Measurements from ENCODE around the gene ZNF30. TPM values are rescaled to one million over a fixed set of nuclear protein-coding genes. Genes with fewer than 3 reads are reported as not detected.
"Not testable (repeated sequence)": the region's sequence is repeated elsewhere in the genome, so short reads cannot be mapped to it uniquely, and the experiment has no call there.

ZNF30 gene
- 4.2 and 5.2 TPM in 2 replicates for total RNA-seq (2014; rRNA removed; shearing (Covaris generic))
- 2.3 and 5.1 TPM in 2 replicates for polyA plus RNA-seq (2014; cell fraction: nucleus; rRNA removed)

DNA sequence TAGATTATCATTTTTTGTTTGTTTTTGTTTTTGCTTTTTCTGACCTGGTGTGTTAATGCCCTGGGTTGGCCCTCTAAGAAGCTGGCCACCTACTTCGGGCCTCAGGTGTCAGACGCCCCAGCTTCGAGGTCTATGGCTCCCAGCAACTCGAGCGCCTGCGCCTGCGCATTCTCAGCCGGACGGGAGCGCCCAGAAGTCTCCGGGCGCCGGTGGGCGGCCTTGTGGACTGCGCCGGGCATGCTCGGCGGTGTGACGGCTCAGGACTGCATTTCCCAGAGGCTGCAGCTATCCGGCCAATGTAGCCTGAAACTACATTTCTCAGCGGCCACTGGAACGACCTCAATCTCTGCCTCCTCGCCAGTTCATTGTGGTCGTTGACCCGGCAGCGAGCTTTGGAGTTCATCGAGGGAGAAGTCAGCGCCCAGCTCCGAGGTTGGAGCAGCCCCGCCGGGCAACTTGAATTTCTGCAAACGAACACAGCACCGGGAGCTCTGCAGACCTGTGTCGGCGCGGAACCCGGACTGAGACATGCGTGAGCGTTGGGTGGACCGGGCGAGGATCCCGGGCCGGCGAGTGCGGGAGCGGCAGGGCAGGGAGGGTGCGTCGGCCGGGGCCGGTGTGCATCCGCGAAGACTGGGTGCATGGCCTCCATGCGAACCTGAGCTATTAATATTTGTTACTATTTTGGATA lies at the start of gene ZNF30:
Gene ZNF30, plus strand, starts transcription at position 219 of the 691 bp plus-strand sequence. CDS start 3,045 bp downstream, outside the sequence.
- DNase-seq (ENCODE audit: extremely low read depth, low read depth): peak; percentile 77

DNA sequence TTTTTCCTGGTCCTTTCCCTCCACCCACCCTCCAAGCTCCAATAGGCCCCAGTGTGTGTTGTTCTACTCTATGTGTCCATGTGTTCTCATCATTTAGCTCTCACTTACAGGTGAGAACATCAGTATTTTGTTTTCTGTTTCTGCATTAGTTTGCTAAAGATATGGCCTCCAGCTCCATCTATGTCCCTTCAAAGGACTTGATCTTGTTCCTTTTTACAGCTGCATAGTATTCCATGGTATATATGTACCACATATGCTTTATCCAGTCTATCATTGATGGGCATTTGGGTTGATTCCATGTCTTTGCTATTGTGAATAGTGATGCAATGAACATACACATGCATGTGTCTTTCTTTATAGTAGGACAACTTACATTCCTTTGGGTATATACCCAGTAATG lies 47.1 kb upstream of the ZNF30 start:
- no peak for DNase-seq (ENCODE audit: extremely low read depth, low read depth)

DNA sequence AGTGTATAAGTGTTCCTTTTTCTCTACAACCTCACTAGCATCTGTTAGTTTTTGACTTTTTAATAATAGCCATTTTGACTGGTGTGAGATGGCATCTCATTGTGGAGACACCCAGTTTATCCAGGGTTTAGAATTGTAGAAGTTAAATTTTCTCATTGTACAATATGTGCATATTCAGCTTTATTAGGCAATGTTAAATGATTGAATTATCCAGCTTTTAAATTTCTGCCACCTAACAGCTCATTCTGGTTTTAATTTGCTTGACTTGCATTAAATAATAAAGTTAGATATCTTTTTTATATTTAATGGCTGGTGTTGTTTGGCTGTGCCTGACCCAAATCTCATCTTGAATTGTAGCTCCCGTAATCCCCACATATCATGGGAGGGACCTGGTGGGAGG lies 46.7 kb upstream of the ZNF30 start:
- DNase-seq (ENCODE audit: extremely low read depth, low read depth): no peak

DNA sequence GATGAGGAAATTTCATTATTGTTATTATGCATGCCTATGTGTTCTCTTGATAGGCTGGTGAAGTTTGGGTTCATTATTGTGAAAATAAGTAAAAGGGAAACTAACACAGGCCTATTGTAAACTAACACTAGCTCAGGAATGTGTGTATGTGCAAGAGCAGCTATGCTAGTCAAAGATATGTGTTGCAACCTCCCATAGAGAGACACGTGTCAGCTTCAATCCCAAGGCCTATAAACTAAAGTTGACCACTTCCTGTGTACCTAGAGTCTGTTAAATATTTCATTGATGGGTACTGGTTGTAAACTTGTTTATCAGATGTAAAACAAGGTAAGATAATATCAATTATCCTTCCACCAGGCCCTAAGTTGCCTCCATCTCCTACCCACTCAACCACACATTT lies 44.7 kb upstream of the ZNF30 start:
- DNase-seq (ENCODE audit: extremely low read depth, low read depth): no peak

DNA sequence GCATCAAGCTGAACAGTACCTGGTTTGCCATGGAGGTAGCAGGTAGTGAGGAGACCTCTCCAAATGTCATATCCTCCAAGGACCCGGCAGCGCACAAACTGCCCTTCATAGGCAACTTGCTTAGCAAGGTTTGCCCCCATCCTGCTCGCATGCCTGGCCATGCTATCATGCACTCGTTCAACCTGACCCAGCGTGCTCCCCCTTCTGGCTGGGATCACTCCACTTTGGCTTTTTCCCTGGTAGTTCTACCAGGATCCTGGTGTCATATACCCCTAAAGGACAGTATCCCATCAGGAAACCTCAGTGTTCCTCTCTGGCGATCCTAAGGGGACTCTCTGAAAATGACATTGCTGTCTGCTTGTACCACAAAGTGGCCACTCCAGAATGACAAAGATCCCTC lies 38.6 kb upstream of the ZNF30 start:
- DNase-seq (ENCODE audit: extremely low read depth, low read depth): no peak

DNA sequence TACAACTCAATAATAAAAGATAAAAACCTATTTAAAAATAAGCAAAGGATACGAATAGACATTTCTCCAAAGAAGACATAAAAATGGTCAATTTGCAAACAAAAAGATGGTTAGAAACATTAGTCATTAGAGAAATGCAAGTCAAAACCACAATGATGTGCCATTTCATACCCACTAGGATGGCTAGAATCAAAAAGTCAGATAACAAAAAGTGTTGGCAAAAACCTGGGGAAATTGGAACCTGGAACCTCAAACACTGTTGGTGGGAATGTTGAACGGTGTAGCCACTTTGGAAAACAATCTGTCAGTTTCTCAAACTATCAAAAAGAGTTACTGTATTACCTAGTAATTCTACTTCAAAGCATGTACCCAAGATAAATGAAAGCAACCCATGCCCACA lies 26.5 kb upstream of the ZNF30 start:
- no peak for DNase-seq (ENCODE audit: extremely low read depth, low read depth)

DNA sequence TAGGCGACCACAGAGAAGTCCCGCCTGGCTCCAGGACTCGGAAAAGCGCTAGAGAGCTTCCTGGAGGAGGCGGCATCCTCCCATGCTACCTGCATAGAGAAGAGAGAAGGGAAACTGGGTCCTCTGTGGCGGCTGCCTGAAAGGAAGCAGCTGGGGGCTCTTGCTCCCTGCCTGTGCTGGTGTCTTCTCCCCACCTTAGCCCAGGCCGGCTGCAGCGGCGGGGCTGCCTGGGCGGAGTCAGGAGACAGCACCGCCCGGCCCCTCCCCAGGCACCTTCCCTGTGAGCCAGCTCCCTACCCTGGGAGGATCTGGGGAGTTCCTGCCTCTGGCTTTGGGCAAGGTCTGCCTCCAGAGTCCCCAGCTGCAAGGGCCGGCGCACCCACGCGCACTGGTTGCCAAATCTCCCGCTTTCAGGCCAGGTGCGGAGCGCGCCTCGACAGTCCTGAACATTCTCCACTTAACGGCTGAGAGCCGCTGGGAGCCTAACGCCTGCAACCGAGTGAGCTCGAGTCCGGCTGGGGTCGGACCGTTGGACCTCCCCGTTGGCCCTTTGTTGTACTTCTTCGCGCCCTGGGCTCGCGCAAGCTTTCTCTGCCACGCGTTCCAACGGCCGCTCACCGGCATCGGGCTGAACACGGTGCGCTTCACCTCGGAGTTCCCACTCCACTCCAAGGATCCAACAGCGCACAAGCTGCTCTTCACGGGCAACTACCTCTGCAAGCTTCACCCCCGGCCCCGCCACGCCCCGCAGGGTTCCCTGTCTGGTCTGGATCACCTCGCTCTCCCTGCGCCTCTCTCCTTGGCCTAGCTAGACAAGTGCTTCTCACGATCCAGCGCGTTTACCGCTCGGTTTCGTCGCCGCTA lies 21.8 kb upstream of the ZNF30 start:
- DNase-seq (ENCODE audit: extremely low read depth, low read depth): no peak

DNA sequence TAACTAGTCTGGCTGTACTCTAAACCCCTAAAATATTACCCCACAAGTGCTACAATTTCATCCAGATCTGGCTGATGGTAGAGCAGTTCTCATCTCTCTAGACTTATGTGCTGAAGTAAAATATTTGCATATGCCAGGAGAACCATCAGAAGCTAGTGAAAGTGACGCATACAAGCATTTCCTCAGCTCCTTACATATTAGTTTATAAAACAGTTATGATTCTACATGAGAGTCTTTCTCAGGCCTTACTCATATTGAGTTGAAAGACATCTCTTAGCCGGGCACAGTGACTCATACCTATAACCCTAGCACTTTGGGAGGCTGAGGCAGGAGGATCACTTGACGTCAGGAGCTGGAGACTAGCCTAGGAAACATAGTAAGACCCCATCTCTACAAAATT lies 15.9 kb upstream of the ZNF30 start:
- DNase-seq (ENCODE audit: extremely low read depth, low read depth): no peak

DNA sequence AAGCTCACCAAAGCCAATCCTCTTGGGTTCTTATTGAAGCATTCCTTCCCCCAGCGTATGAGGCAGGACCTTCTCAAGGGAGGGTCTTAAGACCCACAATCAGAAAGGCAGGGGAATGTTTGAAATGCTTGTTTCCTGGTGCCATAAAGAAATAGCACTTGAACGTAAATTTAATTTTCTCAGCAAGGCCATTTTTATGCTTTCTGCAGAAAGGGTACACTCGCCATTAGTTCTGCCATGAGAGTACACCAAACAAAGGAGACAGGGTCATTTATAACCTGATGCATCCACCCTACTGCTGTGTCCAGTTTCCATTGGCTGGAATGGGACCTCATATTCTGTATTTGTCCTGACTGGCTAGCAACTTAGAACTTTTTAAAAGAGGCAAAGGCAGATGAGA lies 9.6 kb upstream of the ZNF30 start:
- not testable (repeated sequence) for DNase-seq (ENCODE audit: extremely low read depth, low read depth)

DNA sequence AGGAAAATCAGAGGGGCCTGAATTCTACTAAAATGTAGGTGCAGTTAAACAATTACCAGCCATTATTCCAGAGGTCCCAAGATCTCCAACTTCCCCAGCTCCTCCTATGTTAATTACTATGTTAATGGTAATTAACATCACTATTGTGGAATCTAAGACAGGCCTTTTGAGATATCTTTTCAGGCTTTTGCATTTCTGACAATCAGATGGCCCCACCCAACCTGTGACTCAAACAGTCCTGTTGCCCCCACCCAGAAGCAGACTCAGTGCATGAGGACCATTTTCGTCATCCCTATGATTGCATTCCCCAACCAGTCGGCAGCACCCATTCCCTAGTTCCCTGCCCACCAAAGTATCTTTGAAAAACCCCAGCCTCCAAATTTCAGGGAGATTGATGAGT lies 8.5 kb upstream of the ZNF30 start:
- no peak for DNase-seq (ENCODE audit: extremely low read depth, low read depth)

DNA sequence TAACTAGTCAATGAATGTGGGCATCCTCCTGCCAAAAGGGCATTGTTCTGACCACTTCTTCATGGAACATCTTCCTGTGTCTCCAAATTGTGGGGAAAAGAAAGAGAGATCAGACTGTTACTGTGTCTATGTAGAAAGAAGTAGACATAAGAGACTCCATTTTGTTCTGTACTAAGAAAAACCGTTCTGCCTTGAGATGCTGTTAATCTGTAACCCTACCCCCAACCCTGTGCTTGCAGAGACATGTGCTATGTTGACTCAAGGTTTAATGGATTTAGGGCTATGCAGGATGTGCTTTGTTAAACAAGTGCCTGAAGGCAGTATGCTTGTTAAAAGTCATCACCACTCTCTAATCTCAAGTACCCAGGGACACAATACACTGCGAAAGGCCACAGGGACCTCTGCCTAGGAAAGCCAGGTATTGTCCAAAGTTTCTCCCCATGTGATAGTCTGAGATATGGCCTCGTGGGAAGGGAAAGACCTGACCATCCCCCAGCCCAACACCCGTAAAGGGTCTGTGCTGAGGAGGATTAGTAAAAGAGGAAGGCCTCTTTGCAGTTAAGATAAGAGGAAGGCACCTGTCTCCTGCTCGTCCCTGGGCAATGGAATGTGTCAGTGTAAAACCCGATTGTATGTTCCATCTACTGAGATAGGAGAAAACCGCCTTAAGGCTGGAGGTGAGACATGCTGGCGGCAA lies 6.5 kb upstream of the ZNF30 start:
- not testable (repeated sequence) for DNase-seq (ENCODE audit: extremely low read depth, low read depth)

DNA sequence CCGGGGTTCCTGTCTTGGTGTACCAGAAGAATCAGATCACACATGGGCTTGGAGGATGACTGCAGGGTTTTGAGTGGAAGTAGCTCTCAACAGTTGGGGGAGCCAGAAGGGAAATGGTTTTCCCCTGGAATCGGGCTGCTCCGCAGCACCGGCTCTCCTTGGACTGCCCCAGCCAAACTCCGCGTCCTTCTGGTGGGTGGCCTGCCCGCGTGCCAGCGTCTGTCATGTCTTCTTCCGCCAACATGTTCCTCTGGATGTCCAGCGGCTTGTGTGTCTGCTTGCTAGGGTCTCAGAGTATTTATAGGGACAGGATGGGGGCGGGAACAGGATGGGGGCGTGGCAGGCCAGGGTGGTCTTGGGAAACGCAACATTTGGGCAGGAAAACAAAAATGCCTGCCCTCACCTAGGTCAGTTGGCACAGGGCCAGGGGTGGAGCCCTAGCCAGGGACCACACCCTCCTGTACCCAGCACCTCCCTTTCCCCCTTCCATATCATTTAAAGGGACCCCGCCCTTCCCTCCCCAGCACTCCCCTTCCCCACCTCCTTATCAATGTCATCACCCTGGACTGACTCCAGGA lies 1.3 kb upstream of the ZNF30 start:
- no peak for DNase-seq (ENCODE audit: extremely low read depth, low read depth)

DNA sequence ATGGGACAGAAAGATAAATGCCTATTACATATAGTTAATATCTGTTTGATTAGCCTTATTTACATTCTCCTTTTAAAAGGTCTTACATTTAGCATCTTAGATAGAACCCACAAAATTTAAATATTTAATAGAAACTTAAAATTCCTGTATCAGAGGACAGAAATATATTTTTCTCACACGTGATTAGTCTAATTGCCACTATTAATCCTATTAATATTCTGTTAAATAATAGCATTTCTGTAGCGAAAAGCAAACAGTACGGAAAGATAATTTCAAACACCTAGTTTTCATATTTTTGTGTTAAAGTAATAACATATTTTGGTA lies 380 bp upstream of the ZNF30 start:
- no peak for DNase-seq (ENCODE audit: extremely low read depth, low read depth)

DNA sequence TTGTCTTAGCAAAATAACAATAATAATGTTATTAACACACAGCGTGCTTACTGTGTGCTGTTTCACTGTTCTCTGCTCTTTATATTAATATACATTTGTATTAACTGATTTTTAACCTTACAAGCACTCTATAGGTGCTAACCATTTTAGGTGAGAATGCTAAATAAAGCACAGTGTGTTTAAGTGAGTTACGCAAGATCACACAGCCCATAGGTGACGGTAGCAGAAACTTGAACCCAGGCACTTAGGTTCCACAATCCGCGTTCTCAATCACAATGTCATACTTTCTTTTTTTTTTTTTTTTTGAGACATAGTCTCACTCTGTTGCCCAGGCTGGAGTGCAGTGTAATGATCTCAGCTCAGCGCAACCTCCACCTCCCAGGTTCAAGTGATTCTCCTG lies 5.8 kb downstream of the ZNF30 start:
- no peak for DNase-seq (ENCODE audit: extremely low read depth, low read depth)

DNA sequence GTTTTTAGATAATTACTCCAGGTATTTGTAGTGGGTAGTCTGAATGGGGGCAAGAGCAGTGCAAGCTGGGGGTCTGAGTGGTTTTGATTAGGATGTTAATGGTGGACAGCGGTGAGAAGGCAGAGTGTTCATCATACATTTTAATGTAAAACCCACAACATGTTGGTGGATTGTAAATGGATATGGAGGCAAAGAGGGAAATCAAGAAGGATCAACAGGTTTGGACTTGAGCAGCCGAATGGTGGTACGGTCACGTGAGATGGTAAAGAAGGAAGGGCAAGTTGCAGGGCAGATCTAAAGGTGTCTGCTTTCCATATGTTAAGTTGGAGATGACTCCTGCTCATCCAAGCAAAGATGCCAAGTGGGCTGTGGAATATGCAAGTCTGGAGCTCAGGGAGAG lies 9.5 kb downstream of the ZNF30 start:
- DNase-seq (ENCODE audit: extremely low read depth, low read depth): no peak

DNA sequence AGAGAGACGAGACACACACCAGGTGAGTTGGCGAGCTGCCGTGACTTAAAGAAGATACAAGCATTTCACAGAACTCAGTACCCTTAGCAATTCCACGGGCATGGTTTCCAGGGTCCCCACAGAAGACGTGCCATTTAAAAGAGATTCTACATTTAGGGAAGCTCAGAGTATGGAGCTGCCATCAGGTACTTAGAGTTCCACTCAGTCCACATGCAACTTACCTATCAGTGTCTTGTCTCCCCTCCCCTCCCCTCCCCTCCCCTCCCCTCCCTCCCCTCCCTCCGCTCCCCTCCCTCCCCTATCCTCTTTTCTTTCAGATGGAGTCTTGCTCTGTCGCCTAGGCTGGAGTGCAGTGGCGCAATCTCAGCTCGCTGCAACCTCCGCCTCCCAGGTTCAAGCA lies 12.2 kb downstream of the ZNF30 start:
- no peak for DNase-seq (ENCODE audit: extremely low read depth, low read depth)

DNA sequence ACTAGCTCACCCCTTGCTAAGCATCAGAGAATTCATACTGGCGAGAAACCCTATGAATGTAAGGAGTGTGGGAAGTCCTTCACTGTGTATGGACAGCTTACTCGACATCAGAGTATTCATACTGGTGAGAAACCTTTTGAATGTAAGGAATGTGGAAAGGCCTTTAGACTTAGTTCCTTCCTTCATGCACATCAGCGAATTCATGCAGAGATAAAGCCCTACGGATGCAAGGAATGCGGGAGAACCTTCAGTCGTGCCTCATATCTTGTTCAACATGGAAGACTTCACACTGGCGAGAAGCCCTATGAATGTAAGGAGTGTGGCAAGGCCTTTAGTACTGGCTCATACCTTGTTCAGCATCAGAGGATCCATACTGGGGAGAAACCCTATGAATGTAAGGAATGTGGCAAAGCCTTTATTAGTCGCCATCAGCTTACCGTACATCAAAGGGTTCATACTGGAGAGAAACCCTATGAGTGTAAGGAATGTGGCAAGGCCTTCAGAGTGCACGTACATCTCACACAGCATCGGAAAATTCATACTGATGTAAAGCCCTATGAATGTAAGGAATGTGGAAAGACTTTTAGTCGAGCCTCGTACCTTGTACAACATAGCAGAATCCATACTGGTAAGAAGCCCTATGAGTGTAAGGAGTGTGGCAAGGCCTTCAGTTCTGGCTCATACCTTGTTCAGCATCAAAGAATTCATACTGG lies 17.3 kb downstream of the ZNF30 start:
- no peak for DNase-seq (ENCODE audit: extremely low read depth, low read depth)

DNA sequence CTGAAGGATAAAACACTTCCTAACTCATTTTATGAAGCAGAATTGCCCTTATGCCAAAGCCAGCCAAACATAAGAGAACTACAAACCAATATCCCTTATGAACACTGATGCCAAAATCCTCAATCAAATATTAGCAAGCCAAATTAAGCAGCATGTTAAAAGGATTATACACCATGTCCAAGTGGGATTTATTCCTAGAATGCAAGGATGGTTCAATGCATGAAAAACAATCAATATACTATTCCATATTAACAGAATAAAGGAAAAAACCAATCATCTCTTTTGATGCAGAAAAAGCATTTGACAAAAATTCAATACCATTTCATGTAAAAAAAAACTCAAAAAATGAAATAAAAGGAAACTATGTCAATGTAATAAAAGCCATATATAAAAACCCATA lies 26.4 kb downstream of the ZNF30 start:
- no peak for DNase-seq (ENCODE audit: extremely low read depth, low read depth)

DNA sequence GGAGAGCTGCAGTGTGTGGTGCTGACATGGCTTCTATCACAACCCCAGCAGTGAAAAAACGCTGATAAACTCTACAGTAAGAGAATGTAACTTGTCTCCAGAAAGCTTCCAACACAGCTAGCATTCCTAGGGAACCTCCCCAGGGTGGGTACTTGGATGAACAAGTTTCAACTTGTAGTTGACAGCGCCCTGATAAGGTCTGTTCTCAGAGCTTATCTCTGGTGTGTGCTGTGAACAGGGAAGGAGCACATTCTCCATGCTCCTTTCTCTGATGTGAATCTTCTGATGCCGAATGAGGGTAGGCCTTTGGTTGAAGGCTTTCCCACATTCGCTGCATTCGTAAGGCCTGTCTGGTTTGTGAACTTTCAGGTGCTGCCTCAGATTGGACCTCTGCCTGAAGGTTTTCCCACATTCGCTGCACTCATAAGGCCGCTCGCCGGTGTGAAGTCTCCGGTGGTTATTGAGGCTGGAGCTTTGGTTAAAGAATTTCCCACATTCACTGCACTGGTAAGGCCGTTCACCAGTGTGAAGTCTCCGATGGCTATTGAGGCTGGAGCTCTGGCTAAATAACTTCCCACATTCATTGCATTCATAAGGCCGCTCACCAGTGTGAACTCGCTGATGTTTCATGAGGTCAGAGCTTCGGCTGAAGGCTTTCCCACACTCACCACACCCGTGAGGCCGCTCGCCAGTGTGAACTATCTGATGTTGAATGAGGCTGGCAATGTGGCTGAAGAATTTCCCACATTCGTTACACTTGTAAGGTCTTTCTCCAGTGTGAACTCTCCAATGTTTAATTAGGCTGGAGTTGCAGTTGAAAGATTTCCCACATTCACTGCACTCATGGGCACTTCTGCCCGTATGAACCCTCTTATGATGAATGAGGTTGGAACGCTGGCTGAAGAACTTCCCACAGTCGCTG lies 31.4 kb downstream of the ZNF30 start:
- DNase-seq (ENCODE audit: extremely low read depth, low read depth): no peak

DNA sequence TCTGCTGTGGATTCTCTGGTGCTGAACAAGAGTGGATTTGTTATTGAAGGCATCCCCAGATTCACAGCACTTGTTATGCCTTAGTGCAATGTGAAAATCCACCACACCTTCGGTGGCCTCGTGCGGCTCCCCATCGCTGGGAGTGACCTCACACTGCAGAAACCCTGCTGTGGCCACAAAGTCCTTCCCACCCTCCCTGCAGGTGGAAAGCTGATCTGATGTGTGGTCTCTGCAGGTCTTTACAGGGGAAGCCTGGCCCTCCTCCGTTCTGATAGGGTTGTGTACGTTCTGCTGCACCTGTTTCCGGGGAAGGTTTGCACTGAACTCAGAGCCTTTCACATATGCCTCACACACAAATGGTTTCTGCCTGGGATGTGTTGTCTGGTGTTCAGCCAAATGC lies 32.3 kb downstream of the ZNF30 start:
- DNase-seq (ENCODE audit: extremely low read depth, low read depth): no peak
